Right lobe of liver (tissue), 4 donors: ENCODE results near the gene CD109.

ENCODE experiments used
- CTCF ChIP-seq, 4 donors: fragments of 200-600 bp in 3 of 4; fragments of 450-650 bp in 1 of 4; IDR thresholded peaks; one replicate each; pipeline versions ENCODE4 v1.5.1 to v1.8.0; 2016 to 2022; ENCODE audit warnings: antibody characterized with exemption in 4 of 4, mild to moderate bottlenecking in 2 of 4
- POLR2A ChIP-seq: fragments of 450-650 bp; IDR thresholded peaks from one replicate; pipeline ENCODE4 v1.6.1; 2017; ENCODE audit warnings: antibody characterized with exemption, mild to moderate bottlenecking
- donor health status: DM: no; HTN: no; CAD: no.
- donor health status: DM: no; HTN: no; CAD: no.
- donor health status: DM: no; HTN: yes; CAD: no.

GRCh38 chr6:73688351-73688750 is 7.7 kb upstream of the CD109 start:
- no peak for TF ChIP-seq POLR2A
- no peak for TF ChIP-seq CTCF (IDR thresholded peaks at IDR 0.05)
